Measurements from ENCODE around the gene TCERG1. TPM values are rescaled to one million over a fixed set of nuclear protein-coding genes. Genes with fewer than 3 reads are reported as not detected.

Gene TCERG1
- total RNA-seq, 1 donor from 2014 or later: 138 TPM

Other genes with a start within 250 kb of the TCERG1 start
- 26.4 TPM for gene RBM27, start 243.7 kb upstream of the TCERG1 start, total RNA-seq
- gene POU4F3, start 108.5 kb upstream of the TCERG1 start, total RNA-seq: 0.16 TPM
- not detected for gene GPR151, start 68.9 kb downstream of the TCERG1 start, total RNA-seq